Stimulated activated CD4-positive, alpha-beta T cell treated with anti-CD3 and anti-CD28 coated beads, Interleukin-1b, Interleukin-23, amount 100 ng/mL, for 1 hour (primary cell): ENCODE results near the gene UROC1.

ENCODE experiments used
- DNase-seq, 2 donors: peaks; one replicate each; pipeline ENCODE4 v3.0.0-alpha.2; 2020; ENCODE audit warnings: low read depth in 2 of 2

UROC1 gene

DNA sequence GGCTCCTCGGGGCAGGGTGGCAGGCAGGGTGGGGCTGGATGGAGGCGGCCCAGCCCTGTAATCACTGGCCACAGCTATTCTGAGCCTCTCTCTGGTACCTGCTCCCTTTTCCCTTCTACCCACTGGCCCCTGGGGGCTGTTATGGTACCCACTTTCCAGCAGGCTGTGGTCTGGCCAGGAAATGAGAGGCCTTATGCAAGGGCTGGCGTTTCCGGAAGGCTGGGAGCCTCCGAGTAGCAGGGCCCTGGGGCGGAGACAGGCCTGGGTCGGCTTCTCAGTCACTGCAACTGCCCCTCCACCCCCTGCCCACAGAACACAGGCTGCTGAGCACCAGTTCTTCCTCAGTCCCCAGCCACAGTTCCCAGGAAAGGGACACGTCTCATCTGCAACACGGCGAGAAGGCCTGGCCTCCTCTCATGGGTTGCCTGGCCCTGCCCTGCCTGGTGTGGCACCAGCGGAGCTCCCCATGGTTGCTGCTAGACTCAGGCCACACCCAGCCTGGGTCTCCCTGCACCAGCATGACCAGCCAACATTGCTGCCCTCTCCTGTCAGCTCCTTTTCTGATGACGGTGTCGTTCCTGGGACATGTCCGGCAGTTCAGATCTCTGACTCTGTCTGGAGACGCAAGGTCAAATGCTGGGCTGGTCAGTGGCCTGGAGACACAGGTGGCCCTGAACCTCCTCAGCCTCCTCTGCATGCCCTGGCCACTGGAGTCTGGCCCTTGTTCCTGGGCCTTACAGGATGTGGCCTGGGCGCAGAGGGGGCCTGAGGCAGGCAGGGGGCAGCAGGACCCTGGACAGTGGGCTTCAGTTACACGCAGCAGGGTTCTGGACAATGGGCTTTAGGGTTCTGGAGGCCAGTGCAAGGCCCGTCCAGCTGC lies 12.8 kb upstream of the UROC1 start:
- DNase-seq, result no peak

DNA sequence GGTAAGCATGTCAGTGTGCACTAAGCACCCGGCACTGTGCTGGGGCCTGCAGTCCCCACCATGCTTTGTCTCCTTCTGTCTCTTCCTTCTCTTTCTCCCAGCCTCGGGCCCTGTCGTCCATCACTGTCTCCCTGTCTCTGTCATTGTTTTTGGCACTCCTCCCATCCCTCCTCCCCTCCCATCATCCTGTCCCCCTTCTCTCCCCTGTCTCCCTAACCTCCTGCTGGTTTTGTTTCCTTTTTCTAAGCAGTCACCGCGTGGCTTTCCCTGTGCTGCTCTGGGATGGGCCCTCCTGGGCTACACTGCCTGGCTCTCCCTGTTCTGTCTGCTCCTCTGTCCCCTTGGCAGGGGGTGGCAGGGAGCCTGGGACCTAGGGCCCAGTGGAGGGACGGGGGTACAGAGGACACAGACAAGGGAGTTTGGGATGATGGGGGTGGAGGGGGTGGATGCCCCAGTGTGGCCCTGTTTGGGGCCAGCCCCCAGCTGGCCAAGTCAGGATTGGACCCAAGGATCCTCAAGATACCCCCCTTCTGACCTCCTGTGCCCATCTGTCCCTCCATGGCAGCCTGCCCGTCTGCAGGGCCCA lies 12.1 kb upstream of the UROC1 start:
- no peak for DNase-seq

GRCh38 chr3:126528800-126529541 lies 11.4 kb upstream of the UROC1 start:
- DNase-seq, result no peak

GRCh38 chr3:126528419-126528799 lies 10.8 kb upstream of the UROC1 start:
- no peak for DNase-seq

DNA sequence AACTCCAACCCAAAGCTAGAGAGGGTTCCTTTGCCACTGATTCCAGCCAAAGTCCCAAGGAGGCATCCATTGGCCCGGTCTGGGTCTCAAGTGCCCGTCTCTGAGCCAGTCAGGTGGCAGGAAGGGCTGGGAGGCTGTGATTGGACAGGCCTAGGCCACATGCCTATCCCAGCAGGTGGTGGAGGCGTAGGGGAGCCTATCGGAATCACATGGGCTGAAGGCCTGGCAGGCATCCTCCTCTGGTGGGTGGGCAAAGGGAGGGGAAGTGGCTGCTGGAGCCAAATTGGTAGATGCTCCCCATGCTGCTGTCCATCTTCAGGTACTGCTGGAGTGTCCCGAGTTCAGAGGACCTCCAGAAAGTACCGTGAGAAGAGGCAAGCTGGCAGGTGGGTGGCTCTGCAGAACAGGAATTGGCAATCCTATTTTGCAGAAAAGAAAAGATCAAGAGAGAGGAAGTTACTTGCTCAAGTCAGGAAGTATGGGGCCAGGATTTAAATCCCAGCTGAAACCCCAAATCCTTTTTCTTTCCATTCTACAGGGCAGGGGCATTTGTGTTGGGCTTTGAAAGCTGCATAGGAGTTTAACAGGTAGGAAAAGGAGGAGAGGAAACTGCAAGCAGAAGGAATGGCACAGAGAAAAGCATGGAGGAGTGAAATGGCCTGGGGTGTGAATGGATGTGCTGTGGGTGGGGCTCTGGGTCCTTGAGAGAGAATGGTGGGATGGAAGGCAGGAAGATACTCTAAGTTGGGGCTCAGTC lies 10.1 kb upstream of the UROC1 start:
- no peak for DNase-seq

GRCh38 chr3:126527006-126527405 lies 9.4 kb upstream of the UROC1 start:
- DNase-seq, result no peak

DNA sequence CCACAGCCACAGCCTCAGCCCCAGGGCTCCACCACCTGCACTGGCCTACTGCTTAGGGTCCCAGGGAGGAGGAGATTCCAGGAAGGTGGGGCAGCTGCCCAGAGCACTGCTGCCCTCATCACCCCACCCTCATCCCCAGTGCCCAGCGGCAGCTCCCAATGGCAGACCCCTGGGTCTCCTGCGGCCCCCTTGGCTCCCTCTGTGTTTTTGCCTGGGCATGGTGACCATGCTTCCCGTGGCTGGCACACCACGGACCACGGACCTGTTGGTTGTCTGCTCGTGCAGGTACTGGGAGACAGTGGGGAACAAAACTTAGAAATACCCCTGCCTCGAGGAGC lies 9.1 kb upstream of the UROC1 start:
- no peak for DNase-seq

DNA sequence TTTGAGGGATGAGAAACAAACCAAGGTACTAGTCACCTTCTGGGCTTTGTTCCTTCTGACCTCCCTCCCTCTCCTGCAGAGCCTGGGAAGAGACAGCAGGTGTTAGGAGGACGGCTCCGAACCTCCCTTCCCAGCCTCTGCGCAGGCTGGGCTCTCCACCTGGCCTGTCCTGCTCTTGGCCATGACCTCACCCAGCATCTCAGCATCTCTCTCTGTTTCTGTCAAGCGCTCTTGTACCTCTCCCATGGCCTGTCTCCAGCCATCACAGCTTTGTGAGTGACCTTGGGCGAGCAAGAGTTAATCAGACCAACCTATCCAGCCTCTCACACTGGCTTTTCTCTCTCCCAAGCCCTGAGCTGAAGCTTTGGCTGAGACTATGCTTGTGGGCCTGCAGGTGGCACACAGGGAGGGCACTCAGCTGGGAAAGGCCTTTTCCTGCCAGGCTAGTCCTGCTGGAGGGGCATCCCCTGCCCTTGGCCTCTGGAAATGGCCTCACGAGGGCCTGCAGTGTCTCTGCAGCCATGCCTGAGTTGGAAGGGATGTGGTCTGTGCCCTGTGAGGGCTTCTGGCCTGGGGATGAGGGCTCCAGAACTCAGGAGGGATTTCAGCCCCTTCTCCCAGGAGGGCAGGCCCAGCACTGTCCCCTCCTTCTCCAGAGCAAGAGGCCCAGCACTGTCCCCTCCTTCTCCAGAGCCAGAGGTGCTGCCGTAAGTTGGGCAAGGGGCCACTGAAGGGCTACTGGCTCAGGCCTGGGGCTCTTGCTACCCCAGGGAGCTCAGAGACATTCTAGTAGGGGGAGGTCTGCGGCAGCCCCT lies 8.5 kb upstream of the UROC1 start:
- DNase-seq, result no peak

DNA sequence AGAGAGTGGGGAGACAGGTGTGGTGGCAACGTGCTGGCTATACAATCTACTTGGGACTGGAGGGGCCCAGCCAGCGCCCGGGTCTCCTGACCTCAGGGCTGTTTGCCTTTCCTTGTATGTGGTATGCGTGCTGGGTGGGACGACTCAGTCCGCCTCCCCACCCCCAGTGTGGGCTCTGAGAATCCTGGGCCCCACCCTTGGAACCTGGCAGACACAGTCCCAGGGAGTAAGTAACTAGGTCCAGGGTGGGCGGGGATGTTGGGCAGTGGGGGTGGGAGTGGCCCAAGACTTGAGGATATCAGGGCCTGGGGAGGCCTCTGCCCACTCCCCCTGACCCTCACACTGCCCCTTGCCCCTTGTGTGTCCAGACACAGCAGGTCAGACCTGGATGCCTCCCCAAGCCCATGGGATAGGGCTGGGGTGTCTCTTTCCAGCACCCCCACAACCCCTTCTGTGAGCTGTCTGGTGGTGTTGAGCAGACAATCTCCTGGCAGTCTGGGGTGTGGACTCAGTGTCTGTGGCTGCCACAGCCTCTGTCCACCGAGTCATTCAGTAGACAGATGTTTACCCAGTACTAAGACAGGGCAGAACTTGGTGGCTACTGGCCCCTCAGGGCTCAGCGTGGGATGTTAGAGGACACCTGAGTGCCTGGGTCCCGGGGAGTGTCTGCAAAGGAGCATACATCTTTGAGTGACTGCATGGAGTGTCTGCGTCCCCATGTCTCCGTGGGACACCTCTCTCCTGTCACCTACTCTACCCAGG lies 7.7 kb upstream of the UROC1 start:
- DNase-seq, result no peak

DNA sequence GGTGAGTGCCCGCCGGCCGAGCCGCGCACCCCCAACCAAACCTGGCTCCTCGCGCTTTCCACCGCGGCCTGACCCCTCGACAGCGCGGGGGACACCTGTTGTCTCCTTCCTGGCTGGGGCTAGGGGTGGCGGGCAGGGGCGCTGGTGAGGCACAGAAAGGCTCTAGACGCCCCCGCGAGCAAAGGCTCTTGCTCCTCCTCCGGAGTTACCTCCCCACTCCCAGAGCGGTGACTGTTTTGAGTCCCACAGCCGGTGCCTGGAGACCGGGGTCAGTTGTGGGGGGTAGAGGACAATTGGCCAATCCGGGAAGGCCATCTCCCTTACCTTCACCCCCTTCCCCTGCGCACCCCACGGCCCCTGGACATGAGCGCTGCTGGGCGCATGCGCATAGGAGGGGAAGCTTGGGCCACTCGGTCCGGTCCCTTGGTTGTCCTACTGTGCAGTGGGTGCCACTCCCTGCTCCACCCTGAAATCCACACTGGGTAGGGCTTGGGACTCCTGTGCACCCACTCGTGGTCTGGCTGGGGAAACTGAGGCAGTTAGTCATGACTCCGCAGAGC lies 6.9 kb upstream of the UROC1 start:
- no peak for DNase-seq

GRCh38 chr3:126523745-126524428 lies 6.3 kb upstream of the UROC1 start, which contains the start of gene CHST13:
Gene CHST13 (plus strand): TSS chr3:126524155. CDS start chr3:126524333, 178 bp downstream.
- DNase-seq, result no peak

GRCh38 chr3:126522363-126522788 lies 4.8 kb upstream of the UROC1 start:
- DNase-seq, result peak in 1 of 2 donors; percentile 7

GRCh38 chr3:126521122-126521891 lies 3.7 kb upstream of the UROC1 start:
- DNase-seq, result no peak

- no peak for DNase-seq
These were observed 2.2 kb upstream of the UROC1 start for GRCh38 chr3:126519506-126520455.

DNA sequence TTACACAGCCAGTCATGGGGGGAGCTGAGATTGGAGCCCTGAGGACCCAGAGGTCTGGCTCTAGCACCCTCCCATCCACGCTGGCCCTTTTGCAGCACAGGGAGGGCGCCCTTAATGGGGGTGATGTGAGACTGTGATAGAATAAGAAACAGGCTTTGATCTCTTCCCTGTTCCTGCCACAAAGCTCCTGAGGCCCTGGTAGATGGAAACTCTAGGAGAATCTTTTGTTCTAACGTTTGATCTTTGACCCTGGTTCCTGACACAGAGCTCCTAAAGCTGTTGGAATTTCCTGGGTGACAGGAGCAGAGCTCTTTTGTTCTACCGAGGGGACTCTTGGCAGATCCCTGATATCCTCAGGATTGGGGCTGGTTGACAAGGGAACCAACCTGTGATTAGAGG lies 1.2 kb upstream of the UROC1 start:
- no peak for DNase-seq

GRCh38 chr3:126517986-126518778 lies 609 bp upstream of the UROC1 start:
- no peak for DNase-seq

DNA sequence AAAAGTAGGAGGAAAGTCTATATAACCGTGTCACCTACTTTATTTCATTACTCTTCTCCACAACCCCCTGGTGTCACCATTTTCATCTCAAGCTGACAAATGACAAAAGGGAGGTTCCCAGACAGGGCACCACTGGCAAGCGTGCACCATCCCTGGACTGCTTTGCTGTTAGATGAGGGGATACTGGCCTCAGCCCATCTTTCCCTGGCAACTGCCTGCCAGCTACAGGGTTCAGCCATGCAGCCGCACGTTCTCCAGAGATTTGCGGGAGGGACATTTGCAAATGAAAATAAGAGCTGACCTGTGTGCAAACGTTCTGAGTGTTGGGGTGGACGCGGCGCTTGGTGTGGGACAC lies 660 bp downstream of the UROC1 start:
- DNase-seq, result no peak
